HEK293 (cell line): ENCODE data around the gene WRAP73.
A peak's percentile ranks its signal among the peaks of the same experiment; 100 is the strongest.

Source experiments
- CTCF ChIA-PET: fragments of 350-600 bp; formaldehyde crosslinking; extraction: SDS; loops from one replicate; lab custom pipeline; 2021; ENCODE audit warnings: antibody characterized with exemption; lab: Yijun Ruan, JAX
- POLR2A ChIA-PET: fragments of 300-600 bp; formaldehyde crosslinking; extraction: SDS; loops from one replicate; lab custom pipeline; 2020; ENCODE audit warnings: antibody characterized with exemption, inconsistent platforms; lab: Yijun Ruan, JAX
- H3K27ac ChIP-seq: fragments of 200-500 bp; sonication (Bioruptor generic); 2 replicates; pipeline ENCODE4 v1.5.1; 2014; ENCODE audit warnings: low read depth, low read length, control low read depth, inconsistent platforms; ENCODE audit errors: extremely low read depth
- H3K36me3 ChIP-seq, 2 experiments: fragments of 200-500 bp in 1 of 2; sonication (Bioruptor generic) in 1 of 2; 1 replicate in 1 of 2; 2 replicates in 1 of 2; pipeline ENCODE4 v1.5.1; 2014 to 2017; ENCODE audit warnings: inconsistent platforms in 2 of 2, low read length in 2 of 2; ENCODE audit not compliant: control insufficient read depth in 2 of 2, insufficient read depth in 1 of 2
- H3K4me1 ChIP-seq: fragments of 200-500 bp; sonication (Bioruptor generic); 2 replicates; pipeline ENCODE4 v1.5.1; 2014; ENCODE audit warnings: mild to moderate bottlenecking, low read length, inconsistent platforms; ENCODE audit not compliant: control insufficient read depth, insufficient read depth
- H3K4me3 ChIP-seq: 2 replicates; pipeline ENCODE4 v1.5.1; 2011; ENCODE audit warnings: low read depth, mild to moderate bottlenecking, control low read depth, low read length, moderate library complexity
- H3K9me3 ChIP-seq: fragments of 200-500 bp; sonication (Bioruptor generic); 2 replicates; pipeline ENCODE4 v1.5.1; 2014; ENCODE audit warnings: low read depth, low read length, inconsistent platforms; ENCODE audit not compliant: control insufficient read depth, insufficient read depth
- BCL11B ChIP-seq: fragments of 450-650 bp; formaldehyde crosslinking; IDR thresholded peaks from 2 replicates; pipeline ENCODE4 v1.5.1; 2016; ENCODE audit warnings: low read depth, missing biosample characterization, missing genetic modification characterization
- IKZF3 ChIP-seq: fragments of 450-650 bp; IDR thresholded peaks from 2 replicates; pipeline ENCODE4 v1.5.0; 2018; ENCODE audit warnings: missing biosample characterization, mild to moderate bottlenecking, missing genetic modification characterization, moderate library complexity
- OSR2 ChIP-seq: fragments of 450-650 bp; formaldehyde crosslinking; IDR thresholded peaks from 2 replicates; pipeline ENCODE4 v1.5.1; 2016; ENCODE audit warnings: missing biosample characterization, missing genetic modification characterization
- OVOL3 ChIP-seq: fragments of 450-650 bp; formaldehyde crosslinking; IDR thresholded peaks from 2 replicates; pipeline ENCODE4 v1.5.1; 2016; ENCODE audit warnings: missing biosample characterization, missing genetic modification characterization
- SCRT1 ChIP-seq: fragments of 450-650 bp; formaldehyde crosslinking; IDR thresholded peaks from 2 replicates; pipeline ENCODE4 v1.5.1; 2016; ENCODE audit warnings: missing biosample characterization, missing genetic modification characterization, borderline replicate concordance
- ZBTB8A ChIP-seq: fragments of 450-650 bp; formaldehyde crosslinking; IDR thresholded peaks from 2 replicates; pipeline ENCODE4 v1.5.1; 2016; ENCODE audit warnings: missing biosample characterization, missing genetic modification characterization
- ZEB2 ChIP-seq: fragments of 450-650 bp; formaldehyde crosslinking; IDR thresholded peaks from 2 replicates; pipeline ENCODE4 v1.5.1; 2016; ENCODE audit warnings: missing biosample characterization, missing genetic modification characterization
- ZFP41 ChIP-seq: fragments of 450-650 bp; formaldehyde crosslinking; IDR thresholded peaks from 2 replicates; pipeline ENCODE4 v1.5.1; 2016; ENCODE audit warnings: missing biosample characterization, missing genetic modification characterization, borderline replicate concordance
- ZIC2 ChIP-seq: fragments of 450-650 bp; formaldehyde crosslinking; IDR thresholded peaks from 2 replicates; pipeline ENCODE4 v1.5.1; 2016; ENCODE audit warnings: missing biosample characterization, missing genetic modification characterization
- ZNF155 ChIP-seq: fragments of 450-650 bp; formaldehyde crosslinking; IDR thresholded peaks from 2 replicates; pipeline ENCODE4 v1.5.1; 2016; ENCODE audit warnings: missing biosample characterization, missing genetic modification characterization
- ZNF2 ChIP-seq: fragments of 450-650 bp; formaldehyde crosslinking; IDR thresholded peaks from 2 replicates; pipeline ENCODE4 v1.5.1; 2016; ENCODE audit warnings: missing biosample characterization, missing genetic modification characterization
- ZNF214 ChIP-seq: fragments of 450-650 bp; formaldehyde crosslinking; IDR thresholded peaks from 2 replicates; pipeline ENCODE4 v1.5.1; 2017; ENCODE audit warnings: missing biosample characterization, mild to moderate bottlenecking, missing genetic modification characterization, borderline replicate concordance
- ZNF221 ChIP-seq: fragments of 450-650 bp; formaldehyde crosslinking; IDR thresholded peaks from 2 replicates; pipeline ENCODE4 v1.5.1; 2017; ENCODE audit warnings: missing biosample characterization, missing genetic modification characterization, borderline replicate concordance
- ZNF335 ChIP-seq: fragments of 450-650 bp; formaldehyde crosslinking; conservative IDR thresholded peaks from 2 replicates; pipeline ENCODE4 v1.5.1; 2016; ENCODE audit warnings: missing biosample characterization, missing genetic modification characterization
- ZNF561 ChIP-seq: fragments of 450-650 bp; IDR thresholded peaks from 2 replicates; pipeline ENCODE4 v1.5.1; 2018; ENCODE audit warnings: missing biosample characterization, missing genetic modification characterization, borderline replicate concordance
- ZNF585B ChIP-seq: fragments of 450-650 bp; formaldehyde crosslinking; IDR thresholded peaks from 2 replicates; pipeline ENCODE4 v1.5.1; 2016; ENCODE audit warnings: missing biosample characterization, missing genetic modification characterization
- ZNF600 ChIP-seq: fragments of 450-650 bp; formaldehyde crosslinking; IDR thresholded peaks from 2 replicates; pipeline ENCODE4 v1.5.1; 2016; ENCODE audit warnings: missing biosample characterization, missing genetic modification characterization
- ZNF654 ChIP-seq: fragments of 450-650 bp; formaldehyde crosslinking; IDR thresholded peaks from 2 replicates; pipeline ENCODE4 v1.5.1; 2016; ENCODE audit warnings: low read depth, missing biosample characterization, missing genetic modification characterization
- ZNF660 ChIP-seq: fragments of 450-650 bp; IDR thresholded peaks from 2 replicates; pipeline ENCODE4 v1.5.1; 2018; ENCODE audit warnings: missing biosample characterization, mild to moderate bottlenecking, missing genetic modification characterization
- ZNF701 ChIP-seq: fragments of 450-650 bp; formaldehyde crosslinking; IDR thresholded peaks from 2 replicates; pipeline ENCODE4 v1.5.1; 2016; ENCODE audit warnings: missing biosample characterization, missing genetic modification characterization
- ZNF777 ChIP-seq: fragments of 450-650 bp; formaldehyde crosslinking; IDR thresholded peaks from 2 replicates; pipeline ENCODE4 v1.5.1; 2017; ENCODE audit warnings: missing biosample characterization, missing genetic modification characterization, borderline replicate concordance
- TF ChIP-seq, protein P1 (sequence below): fragments of 450-650 bp; formaldehyde crosslinking; IDR thresholded peaks from 2 replicates; pipeline ENCODE4 v1.5.1; 2016; ENCODE audit warnings: missing biosample characterization, missing genetic modification characterization
- TF ChIP-seq, protein P2 (sequence below): fragments of 450-650 bp; formaldehyde crosslinking; IDR thresholded peaks from 2 replicates; pipeline ENCODE4 v1.5.1; 2016; ENCODE audit warnings: missing biosample characterization, missing genetic modification characterization
- TF ChIP-seq, protein P3 (sequence below): fragments of 450-650 bp; formaldehyde crosslinking; IDR thresholded peaks from 2 replicates; pipeline ENCODE4 v1.5.1; 2016; ENCODE audit warnings: missing biosample characterization, missing genetic modification characterization, low read depth
- TF ChIP-seq, protein P4 (sequence below): fragments of 450-650 bp; formaldehyde crosslinking; IDR thresholded peaks from 2 replicates; pipeline ENCODE4 v1.5.1; 2016; ENCODE audit warnings: missing biosample characterization, missing genetic modification characterization
- TF ChIP-seq, protein P5 (sequence below): sonication (generic); formaldehyde crosslinking; IDR thresholded peaks from 2 replicates; pipeline ENCODE4 v1.8.1; 2022; ENCODE audit warnings: mild to moderate bottlenecking, moderate library complexity, missing genetic modification reagents
- TF ChIP-seq, protein P6 (sequence below): fragments of 450-650 bp; formaldehyde crosslinking; IDR thresholded peaks from 2 replicates; pipeline ENCODE4 v1.5.1; 2016; ENCODE audit warnings: missing biosample characterization, missing genetic modification characterization

WRAP73 gene

DNA sequence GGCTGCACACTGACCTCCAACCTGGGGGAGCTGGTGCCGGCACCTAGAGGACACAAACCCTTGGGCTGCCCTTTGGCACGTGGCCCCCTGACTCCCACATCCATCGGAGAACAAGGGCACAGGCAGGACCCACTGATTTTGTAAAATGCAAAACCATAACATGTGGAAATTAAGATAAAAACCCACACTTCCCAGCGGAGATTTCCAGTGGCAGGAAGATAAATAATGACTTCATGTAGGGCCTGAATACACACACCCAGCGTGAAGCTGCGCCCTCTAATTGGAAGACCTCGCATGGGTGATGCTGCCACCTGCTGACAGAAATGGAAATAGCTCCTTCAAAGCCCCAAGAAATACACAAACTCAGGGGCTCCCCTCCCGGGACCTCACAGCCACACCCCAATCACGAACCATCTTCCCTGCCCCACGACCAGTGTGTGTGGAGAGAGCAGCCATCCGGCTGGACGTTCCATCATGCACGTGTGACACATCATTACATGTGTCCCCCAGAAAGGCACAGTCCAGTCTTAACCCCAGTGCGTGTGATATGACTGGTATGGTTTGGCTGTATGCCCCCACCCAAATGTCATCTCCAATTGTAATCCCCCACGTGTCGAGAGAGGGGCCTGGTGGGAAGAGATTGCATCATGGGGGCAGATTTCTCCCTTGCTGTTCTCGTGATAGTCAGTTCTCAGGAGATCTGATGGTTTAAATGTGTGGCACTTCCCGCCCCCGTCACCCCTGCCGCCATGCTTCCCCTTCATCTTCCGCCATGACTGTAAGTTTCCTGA lies 30.8 kb downstream of the WRAP73 start:
- no peaks in the 10 kb centered on the region for H3K9me3 ChIP-seq
- H3K4me3 ChIP-seq = no peak overlapping the region
- no peaks in the 10 kb centered on the region for H3K36me3 ChIP-seq
- H3K4me1 ChIP-seq = no peaks in the 10 kb centered on the region
- ChIA-PET POLR2A (interaction anchor here (0.9 to 1.5 kb wide), 3 partner anchors 52 to 166 kb away, joined by 3 to 6 read pairs (median 4); no protein-coding TSS in a partner anchor), CTCF (interaction anchor here (0.6 to 7.8 kb wide), 31 partner anchors 9 to 707 kb away, joined by 3 to 120 read pairs (median 5); no protein-coding TSS in a partner anchor)
- no peak overlapping the region for H3K27ac ChIP-seq
- TF ChIP-seq, protein P1, sequence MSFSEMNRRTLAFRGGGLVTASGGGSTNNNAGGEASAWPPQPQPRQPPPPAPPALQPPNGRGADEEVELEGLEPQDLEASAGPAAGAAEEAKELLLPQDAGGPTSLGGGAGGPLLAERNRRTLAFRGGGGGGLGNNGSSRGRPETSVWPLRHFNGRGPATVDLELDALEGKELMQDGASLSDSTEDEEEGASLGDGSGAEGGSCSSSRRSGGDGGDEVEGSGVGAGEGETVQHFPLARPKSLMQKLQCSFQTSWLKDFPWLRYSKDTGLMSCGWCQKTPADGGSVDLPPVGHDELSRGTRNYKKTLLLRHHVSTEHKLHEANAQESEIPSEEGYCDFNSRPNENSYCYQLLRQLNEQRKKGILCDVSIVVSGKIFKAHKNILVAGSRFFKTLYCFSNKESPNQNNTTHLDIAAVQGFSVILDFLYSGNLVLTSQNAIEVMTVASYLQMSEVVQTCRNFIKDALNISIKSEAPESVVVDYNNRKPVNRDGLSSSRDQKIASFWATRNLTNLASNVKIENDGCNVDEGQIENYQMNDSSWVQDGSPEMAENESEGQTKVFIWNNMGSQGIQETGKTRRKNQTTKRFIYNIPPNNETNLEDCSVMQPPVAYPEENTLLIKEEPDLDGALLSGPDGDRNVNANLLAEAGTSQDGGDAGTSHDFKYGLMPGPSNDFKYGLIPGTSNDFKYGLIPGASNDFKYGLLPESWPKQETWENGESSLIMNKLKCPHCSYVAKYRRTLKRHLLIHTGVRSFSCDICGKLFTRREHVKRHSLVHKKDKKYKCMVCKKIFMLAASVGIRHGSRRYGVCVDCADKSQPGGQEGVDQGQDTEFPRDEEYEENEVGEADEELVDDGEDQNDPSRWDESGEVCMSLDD = 0 out of 2 replicates have a peak, but pooled peaks have one; percentile 70
- 0 out of 2 replicates have a peak, but pooled peaks have one; percentile 29 for TF ChIP-seq ZNF2 (tag by site-specific recombination)
- TF ChIP-seq, protein P2, sequence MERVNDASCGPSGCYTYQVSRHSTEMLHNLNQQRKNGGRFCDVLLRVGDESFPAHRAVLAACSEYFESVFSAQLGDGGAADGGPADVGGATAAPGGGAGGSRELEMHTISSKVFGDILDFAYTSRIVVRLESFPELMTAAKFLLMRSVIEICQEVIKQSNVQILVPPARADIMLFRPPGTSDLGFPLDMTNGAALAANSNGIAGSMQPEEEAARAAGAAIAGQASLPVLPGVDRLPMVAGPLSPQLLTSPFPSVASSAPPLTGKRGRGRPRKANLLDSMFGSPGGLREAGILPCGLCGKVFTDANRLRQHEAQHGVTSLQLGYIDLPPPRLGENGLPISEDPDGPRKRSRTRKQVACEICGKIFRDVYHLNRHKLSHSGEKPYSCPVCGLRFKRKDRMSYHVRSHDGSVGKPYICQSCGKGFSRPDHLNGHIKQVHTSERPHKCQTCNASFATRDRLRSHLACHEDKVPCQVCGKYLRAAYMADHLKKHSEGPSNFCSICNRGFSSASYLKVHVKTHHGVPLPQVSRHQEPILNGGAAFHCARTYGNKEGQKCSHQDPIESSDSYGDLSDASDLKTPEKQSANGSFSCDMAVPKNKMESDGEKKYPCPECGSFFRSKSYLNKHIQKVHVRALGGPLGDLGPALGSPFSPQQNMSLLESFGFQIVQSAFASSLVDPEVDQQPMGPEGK (tag by site-specific recombination) = peak; percentile 35; the same call in 1 of the 2 replicates
- TF ChIP-seq, protein P3, sequence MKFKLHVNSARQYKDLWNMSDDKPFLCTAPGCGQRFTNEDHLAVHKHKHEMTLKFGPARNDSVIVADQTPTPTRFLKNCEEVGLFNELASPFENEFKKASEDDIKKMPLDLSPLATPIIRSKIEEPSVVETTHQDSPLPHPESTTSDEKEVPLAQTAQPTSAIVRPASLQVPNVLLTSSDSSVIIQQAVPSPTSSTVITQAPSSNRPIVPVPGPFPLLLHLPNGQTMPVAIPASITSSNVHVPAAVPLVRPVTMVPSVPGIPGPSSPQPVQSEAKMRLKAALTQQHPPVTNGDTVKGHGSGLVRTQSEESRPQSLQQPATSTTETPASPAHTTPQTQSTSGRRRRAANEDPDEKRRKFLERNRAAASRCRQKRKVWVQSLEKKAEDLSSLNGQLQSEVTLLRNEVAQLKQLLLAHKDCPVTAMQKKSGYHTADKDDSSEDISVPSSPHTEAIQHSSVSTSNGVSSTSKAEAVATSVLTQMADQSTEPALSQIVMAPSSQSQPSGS (tag by site-specific recombination) = 0 out of 2 replicates have a peak, but pooled peaks have one; percentile 3
- TF ChIP-seq, protein P4, sequence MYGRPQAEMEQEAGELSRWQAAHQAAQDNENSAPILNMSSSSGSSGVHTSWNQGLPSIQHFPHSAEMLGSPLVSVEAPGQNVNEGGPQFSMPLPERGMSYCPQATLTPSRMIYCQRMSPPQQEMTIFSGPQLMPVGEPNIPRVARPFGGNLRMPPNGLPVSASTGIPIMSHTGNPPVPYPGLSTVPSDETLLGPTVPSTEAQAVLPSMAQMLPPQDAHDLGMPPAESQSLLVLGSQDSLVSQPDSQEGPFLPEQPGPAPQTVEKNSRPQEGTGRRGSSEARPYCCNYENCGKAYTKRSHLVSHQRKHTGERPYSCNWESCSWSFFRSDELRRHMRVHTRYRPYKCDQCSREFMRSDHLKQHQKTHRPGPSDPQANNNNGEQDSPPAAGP = 0 out of 2 replicates have a peak, but pooled peaks have one; percentile 17
- 0 out of 2 replicates have a peak, but pooled peaks have one; percentile 20 for TF ChIP-seq ZEB2 (tag by site-specific recombination)
- TF ChIP-seq, protein P5, sequence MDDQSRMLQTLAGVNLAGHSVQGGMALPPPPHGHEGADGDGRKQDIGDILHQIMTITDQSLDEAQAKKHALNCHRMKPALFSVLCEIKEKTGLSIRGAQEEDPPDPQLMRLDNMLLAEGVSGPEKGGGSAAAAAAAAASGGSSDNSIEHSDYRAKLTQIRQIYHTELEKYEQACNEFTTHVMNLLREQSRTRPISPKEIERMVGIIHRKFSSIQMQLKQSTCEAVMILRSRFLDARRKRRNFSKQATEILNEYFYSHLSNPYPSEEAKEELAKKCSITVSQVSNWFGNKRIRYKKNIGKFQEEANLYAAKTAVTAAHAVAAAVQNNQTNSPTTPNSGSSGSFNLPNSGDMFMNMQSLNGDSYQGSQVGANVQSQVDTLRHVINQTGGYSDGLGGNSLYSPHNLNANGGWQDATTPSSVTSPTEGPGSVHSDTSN (CRISPR knock-in tag) = no peak
- no peak for TF ChIP-seq ZNF221 (tag by site-specific recombination)
- TF ChIP-seq ZNF654 (tag by site-specific recombination) = peak; percentile 70
- TF ChIP-seq ZFP41 = no peak
- TF ChIP-seq ZNF561 (tag by site-specific recombination) = 0 out of 2 replicates have a peak, but pooled peaks have one; percentile 46
- peak; percentile 60 for TF ChIP-seq ZBTB8A
- no peak for TF ChIP-seq ZNF777 (tag by site-specific recombination)
- no peak for TF ChIP-seq SCRT1
- peak; percentile 81 for TF ChIP-seq ZIC2 (tag by site-specific recombination)
- TF ChIP-seq ZNF155 (tag by site-specific recombination) = no peak
- TF ChIP-seq IKZF3 (tag by site-specific recombination) = peak; percentile 43; the same call in 1 of the 2 replicates
- no peak for TF ChIP-seq ZNF701 (tag by site-specific recombination)
- no peak for TF ChIP-seq BCL11B (tag by site-specific recombination)
- no peak for TF ChIP-seq ZNF600 (tag by site-specific recombination)
- no peak for TF ChIP-seq ZNF585B (tag by site-specific recombination)
- peak; percentile 23; the same call in 1 of the 2 replicates for TF ChIP-seq OSR2 (tag by site-specific recombination)
- TF ChIP-seq, protein P6, sequence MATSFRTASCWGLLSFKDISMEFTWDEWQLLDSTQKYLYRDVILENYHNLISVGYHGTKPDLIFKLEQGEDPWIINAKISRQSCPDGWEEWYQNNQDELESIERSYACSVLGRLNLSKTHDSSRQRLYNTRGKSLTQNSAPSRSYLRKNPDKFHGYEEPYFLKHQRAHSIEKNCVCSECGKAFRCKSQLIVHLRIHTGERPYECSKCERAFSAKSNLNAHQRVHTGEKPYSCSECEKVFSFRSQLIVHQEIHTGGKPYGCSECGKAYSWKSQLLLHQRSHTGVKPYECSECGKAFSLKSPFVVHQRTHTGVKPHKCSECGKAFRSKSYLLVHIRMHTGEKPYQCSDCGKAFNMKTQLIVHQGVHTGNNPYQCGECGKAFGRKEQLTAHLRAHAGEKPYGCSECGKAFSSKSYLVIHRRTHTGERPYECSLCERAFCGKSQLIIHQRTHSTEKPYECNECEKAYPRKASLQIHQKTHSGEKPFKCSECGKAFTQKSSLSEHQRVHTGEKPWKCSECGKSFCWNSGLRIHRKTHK (tag by site-specific recombination) = no peak
- no peak for TF ChIP-seq OVOL3
- 0 out of 2 replicates have a peak, but pooled peaks have one; percentile 36 for TF ChIP-seq ZNF660
- no peak for TF ChIP-seq ZNF214 (tag by site-specific recombination)
- TF ChIP-seq ZNF335 (tag by site-specific recombination) = peak; percentile 76
